ENCODE measurements around the gene TCEANC2.

TCEANC2 gene

DNA sequence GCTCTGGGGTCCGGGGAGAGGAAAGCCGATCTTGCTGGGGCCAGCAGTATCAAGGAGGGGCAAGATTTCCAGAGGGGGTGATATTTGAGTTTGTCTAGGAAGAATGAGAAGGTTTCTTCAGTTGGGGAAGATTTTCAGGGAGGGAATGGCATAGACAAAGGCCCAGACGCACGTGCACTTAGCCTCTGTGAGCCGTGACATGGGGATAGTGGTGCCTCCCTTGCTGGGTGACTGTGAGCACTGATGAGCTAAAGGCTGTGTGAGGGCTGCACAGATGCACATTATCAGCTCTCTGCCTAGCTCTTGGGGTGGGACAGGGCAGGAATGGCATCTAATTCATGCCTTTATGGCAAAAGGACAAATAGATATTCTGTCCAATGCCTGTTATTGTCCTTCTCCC lies 97.6 kb downstream of the TCEANC2 start:
- no peak overlapping the region for H3K4me3 ChIP-seq (ENCODE audit: low read depth, low read length)
- TF ChIP-seq, protein P1, sequence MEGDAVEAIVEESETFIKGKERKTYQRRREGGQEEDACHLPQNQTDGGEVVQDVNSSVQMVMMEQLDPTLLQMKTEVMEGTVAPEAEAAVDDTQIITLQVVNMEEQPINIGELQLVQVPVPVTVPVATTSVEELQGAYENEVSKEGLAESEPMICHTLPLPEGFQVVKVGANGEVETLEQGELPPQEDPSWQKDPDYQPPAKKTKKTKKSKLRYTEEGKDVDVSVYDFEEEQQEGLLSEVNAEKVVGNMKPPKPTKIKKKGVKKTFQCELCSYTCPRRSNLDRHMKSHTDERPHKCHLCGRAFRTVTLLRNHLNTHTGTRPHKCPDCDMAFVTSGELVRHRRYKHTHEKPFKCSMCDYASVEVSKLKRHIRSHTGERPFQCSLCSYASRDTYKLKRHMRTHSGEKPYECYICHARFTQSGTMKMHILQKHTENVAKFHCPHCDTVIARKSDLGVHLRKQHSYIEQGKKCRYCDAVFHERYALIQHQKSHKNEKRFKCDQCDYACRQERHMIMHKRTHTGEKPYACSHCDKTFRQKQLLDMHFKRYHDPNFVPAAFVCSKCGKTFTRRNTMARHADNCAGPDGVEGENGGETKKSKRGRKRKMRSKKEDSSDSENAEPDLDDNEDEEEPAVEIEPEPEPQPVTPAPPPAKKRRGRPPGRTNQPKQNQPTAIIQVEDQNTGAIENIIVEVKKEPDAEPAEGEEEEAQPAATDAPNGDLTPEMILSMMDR (IDR thresholded peaks at IDR 0.05; ENCODE audit: borderline replicate concordance, insufficient read depth, low read depth, low read length): no peak

DNA sequence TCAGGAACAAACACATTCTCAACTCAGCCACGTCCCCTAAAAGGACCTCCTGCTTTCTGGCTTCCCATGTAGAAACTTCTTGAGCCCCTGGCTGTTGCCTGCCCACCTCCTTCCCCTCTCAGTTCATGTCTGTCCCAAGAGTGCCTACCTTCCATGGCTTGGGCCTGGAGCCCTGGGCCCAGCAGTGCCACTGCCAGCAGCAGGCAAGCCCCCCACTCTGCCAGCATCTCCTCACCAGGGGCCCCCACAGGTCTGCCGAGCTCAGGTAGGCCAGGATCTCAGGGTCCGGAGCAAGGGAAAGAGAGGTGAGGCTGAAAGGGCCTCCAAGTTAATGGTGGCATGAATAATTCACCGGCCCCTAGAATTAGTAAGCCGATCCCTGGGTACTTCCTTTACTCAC lies 99.3 kb downstream of the TCEANC2 start, which contains the start of gene CDCP2:
CDCP2 (minus strand) TSS at position 305 of the 400 bp plus-strand sequence; CDS start at position 227, 78 bp downstream.
- H3K4me3 ChIP-seq (ENCODE audit: low read depth, low read length): no peak within 1 kb of the TSS
- TF ChIP-seq, protein P1 (IDR thresholded peaks at IDR 0.05; ENCODE audit: borderline replicate concordance, insufficient read depth, low read depth, low read length): no peak

DNA sequence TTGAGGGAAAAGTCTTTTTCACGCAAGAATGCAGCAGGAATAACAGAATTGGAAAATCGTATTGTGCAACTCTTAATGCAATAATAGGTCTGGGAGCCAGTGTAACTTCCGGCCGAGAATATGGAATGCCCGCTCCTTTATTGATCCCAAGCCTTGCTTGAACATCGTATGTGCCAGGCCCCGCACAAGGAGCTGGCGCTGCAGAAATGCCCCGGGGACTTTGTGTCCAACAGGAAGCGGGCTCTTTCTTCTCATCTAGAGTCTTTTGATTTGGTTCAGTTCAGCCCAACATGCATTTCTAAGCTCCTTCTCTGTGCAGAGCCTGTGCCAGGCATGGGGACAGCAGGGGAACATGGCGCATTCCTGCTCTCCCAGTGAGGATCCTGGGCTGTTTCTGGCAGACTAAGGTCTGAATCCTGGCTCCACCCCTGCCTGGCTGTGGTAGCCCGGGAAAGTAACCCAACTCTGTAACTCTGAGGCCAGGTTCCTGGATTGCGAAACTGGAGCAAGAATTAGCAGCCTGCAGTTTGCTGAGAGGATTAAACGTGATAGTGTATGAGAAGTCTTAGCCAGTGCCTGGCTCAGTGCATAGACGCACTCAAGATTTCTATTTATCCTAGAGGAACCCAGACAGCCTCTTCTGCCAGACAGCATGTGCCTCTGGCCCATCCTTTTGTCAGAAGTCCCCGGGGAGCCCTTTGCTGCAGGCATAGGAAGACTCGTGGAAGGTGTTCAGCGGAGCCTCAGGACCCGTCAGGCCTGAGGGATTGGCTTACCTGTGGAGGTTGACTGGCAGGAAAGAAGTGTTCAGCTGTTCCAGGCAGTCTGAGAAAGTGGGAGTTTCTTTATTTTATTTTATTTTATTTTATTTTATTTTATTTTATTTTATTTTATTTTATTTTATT lies 100.4 kb downstream of the TCEANC2 start:
- H3K4me3 ChIP-seq (ENCODE audit: low read depth, low read length): no peak overlapping the region
- TF ChIP-seq, protein P1 (IDR thresholded peaks at IDR 0.05; ENCODE audit: borderline replicate concordance, insufficient read depth, low read depth, low read length): no peak
